Immature natural killer cell (primary cell): ENCODE measurements around the gene IL25. TPM values are rescaled to one million over a fixed set of nuclear protein-coding genes. Genes with fewer than 3 reads are reported as not detected.

ENCODE experiments used
- DNase-seq, 3 donors: peaks; one replicate each; pipeline ENCODE4 v3.0.0; 2022; ENCODE audit warnings: mixed read lengths in 1 of 3
- H3K27ac Mint-ChIP-seq, 6 donors: one replicate each; pipeline ENCODE4 v1.8.0; 2020; ENCODE audit warnings: mixed read lengths in 6 of 6, mild to moderate bottlenecking in 5 of 6, inconsistent platforms in 4 of 6, moderate library complexity in 3 of 6
- H3K27me3 Mint-ChIP-seq, 3 donors: one replicate each; pipeline ENCODE4 v1.8.0; 2020 to 2021; ENCODE audit warnings: low read depth in 3 of 3, mild to moderate bottlenecking in 3 of 3, mixed read lengths in 3 of 3, moderate library complexity in 3 of 3, inconsistent platforms in 1 of 3
- H3K36me3 Mint-ChIP-seq, 3 donors: one replicate each; pipeline ENCODE4 v1.8.0; 2020; ENCODE audit warnings: mixed read lengths in 3 of 3, inconsistent platforms in 2 of 3, mild to moderate bottlenecking in 2 of 3
- H3K4me1 Mint-ChIP-seq, 2 donors: one replicate each; pipeline ENCODE4 v1.8.0; 2020; ENCODE audit warnings: inconsistent platforms in 2 of 2, mild to moderate bottlenecking in 2 of 2, mixed read lengths in 2 of 2, moderate library complexity in 1 of 2
- H3K4me3 Mint-ChIP-seq, 5 donors: one replicate each; pipeline ENCODE4 v1.8.0; 2020; ENCODE audit warnings: mild to moderate bottlenecking in 5 of 5, mixed read lengths in 5 of 5, inconsistent platforms in 3 of 5, moderate library complexity in 3 of 5
- H3K9me3 Mint-ChIP-seq, 6 donors: one replicate each; pipeline ENCODE4 v1.8.0; 2020; ENCODE audit warnings: mild to moderate bottlenecking in 6 of 6, mixed read lengths in 6 of 6, inconsistent platforms in 4 of 6, moderate library complexity in 3 of 6
- polyA plus RNA-seq, 3 donors: library from polyadenylated mRNA; unstranded; fragments of 300-500 nt; fragmentation: Illumina TruSeq; gene quantifications; one replicate each; pipeline ENCODE4 v1.2.3, GENCODE V29; 2021

Gene IL25
- polyA plus RNA-seq, 3 donors from 2014 or later: not detected

DNA sequence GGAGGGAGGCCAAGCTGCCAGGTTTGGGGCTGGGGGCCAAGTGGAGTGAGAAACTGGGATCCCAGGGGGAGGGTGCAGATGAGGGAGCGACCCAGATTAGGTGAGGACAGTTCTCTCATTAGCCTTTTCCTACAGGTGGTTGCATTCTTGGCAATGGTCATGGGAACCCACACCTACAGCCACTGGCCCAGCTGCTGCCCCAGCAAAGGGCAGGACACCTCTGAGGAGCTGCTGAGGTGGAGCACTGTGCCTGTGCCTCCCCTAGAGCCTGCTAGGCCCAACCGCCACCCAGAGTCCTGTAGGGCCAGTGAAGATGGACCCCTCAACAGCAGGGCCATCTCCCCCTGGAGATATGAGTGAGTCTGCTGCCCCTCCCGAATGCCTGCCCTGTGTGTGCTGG is 432 bp downstream of the IL25 start:
- Mint-ChIP-seq H3K27me3 (peaks cover 0 to 2% (median 2%) of the 10 kb centered on the region in 3 donors), H3K36me3 (no peaks in the 10 kb centered on the region), H3K9me3 (no peaks in the 10 kb centered on the region), H3K4me1 (no peaks in the 10 kb centered on the region), H3K27ac (no peak overlapping the region), H3K4me3 (no peak overlapping the region)
- no peak for DNase-seq

- Mint-ChIP-seq H3K27me3 (peaks cover 0 to 5% (median 2%) of the 10 kb centered on the region in 3 donors), H3K36me3 (no peaks in the 10 kb centered on the region), H3K4me1 (no peaks in the 10 kb centered on the region), H3K9me3 (no peaks in the 10 kb centered on the region), H3K4me3 (no peak overlapping the region), H3K27ac (no peak overlapping the region)
- no peak for DNase-seq
Measured at GRCh38 chr14:23375527-23376251, 3.1 kb downstream of the IL25 start.

GRCh38 chr14:23376482-23377197 is 4.0 kb downstream of the IL25 start, which contains the start of gene CMTM5:
Gene CMTM5, plus strand, starts transcription at chr14:23377046. Its CDS starts 206 bp downstream, at chr14:23377252.
- Mint-ChIP-seq H3K27me3 (peaks cover 0 to 8% (median 1%) of the 10 kb centered on the region in 3 donors), H3K4me3 (no peak within 1 kb of the TSS), H3K4me1 (no peaks in the 10 kb centered on the region), H3K36me3 (no peaks in the 10 kb centered on the region), H3K27ac (no peak within 1 kb of the TSS), H3K9me3 (no peaks in the 10 kb centered on the region)
- DNase-seq: no peak

- Mint-ChIP-seq H3K4me3 (no peak overlapping the region), H3K36me3 (no peaks in the 10 kb centered on the region), H3K27me3 (peaks cover 1 to 7% (median 2%) of the 10 kb centered on the region in 3 donors), H3K9me3 (no peaks in the 10 kb centered on the region), H3K27ac (no peak overlapping the region), H3K4me1 (no peaks in the 10 kb centered on the region)
- DNase-seq: no peak
Measured at GRCh38 chr14:23377198-23377550, 4.6 kb downstream of the IL25 start.

DNA sequence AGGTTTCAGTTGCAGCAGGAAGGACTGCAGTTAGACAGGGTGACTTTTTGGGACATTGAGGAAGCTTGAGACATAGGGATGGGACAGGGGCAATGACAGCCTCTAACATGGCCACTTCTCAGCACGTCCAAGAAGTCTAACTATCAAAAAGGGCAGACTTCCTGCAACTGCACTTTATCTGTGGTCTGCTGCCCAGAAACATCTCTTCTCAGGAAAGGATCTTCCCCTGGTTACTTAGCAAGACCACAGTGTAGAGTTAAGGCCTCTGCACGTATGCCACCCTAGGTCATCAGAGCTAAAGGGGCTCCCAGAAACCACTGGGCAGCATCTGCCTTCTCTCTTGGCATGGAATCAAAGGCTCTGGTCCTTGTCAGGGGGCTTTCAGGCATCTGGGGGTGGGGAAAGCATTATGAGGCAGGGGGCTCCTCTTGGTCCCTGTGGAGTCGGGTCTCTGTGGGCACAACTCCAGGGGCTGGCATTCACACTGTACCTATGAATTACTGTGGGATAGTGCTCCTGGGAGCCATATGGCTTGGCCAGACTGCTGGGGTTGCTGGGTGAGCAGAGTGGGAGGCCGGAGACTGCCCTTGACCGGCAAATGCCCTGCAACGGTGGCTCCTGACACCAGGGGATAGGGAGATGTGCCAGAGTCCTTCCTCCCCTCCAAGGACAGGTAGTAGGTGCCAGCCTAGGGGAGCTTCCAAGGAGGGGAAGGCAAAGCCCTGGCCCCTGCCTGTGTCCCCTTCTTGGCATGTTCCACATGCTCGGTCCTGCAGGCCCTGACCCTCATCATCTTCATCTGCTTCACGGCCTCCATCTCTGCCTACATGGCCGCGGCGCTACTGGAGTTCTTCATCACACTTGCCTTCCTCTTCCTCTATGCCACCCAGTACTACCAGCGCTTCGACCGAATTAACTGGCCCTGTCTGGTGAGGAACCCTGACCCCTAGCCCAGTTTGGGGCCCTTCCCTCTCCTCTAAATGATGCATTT is 5.3 kb downstream of the IL25 start:
- no peak overlapping the region for H3K27ac Mint-ChIP-seq
- H3K36me3 Mint-ChIP-seq: no peaks in the 10 kb centered on the region
- H3K9me3 Mint-ChIP-seq: no peaks in the 10 kb centered on the region
- peaks cover 1 to 11% (median 2%) of the 10 kb centered on the region in 3 donors for H3K27me3 Mint-ChIP-seq
- H3K4me1 Mint-ChIP-seq: no peaks in the 10 kb centered on the region
- no peak overlapping the region for H3K4me3 Mint-ChIP-seq
- DNase-seq: no peak

- Mint-ChIP-seq H3K9me3 (no peaks in the 10 kb centered on the region), H3K27ac (no peak overlapping the region), H3K36me3 (no peaks in the 10 kb centered on the region), H3K4me3 (no peak overlapping the region), H3K27me3 (peaks cover 1 to 13% (median 2%) of the 10 kb centered on the region in 3 donors), H3K4me1 (no peaks in the 10 kb centered on the region)
- no peak for DNase-seq
Measured at GRCh38 chr14:23378612-23379220, 6.1 kb downstream of the IL25 start.

DNA sequence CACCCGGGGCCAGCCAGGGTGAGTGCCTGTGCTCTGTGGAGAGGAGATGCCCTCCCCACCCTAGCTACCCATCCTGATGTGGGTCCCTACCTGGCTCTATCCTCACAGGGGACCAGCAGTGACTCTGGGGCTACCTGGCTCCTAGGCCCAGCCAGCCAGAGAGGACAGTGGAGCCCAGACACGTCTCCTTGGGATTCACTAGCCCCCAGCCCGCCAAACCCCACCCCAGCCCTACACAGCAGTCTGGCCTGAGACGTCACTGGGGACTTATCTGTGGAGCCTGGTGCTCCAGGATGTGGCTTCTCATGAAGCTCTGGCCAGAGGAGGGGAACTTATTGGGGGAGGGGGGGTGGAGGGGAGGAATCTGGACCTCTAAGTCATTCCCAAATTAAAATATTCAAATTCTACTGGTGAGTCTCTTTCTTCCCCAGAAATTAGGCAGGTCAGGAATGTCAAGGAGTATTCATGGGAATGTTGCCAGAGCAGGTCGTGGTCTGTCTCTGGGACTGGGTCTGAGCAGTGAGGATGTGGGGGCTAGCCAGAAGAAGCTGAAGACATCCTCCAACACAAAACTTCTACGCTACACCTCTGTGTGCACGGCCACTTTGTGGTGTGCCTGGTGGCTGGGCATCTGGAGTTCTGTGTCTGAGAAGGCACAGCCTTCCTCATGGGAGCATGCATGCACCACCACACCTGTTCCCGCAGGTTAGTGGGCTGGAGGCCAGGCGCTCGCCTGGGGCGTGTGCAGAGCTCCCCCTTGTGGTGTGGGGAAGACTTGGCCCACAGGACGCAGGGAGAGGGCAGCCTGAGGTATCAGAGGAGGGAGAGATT is 7.0 kb downstream of the IL25 start:
- Mint-ChIP-seq H3K27me3 (peaks cover 2 to 13% (median 4%) of the 10 kb centered on the region in 3 donors), H3K27ac (no peak overlapping the region), H3K9me3 (no peaks in the 10 kb centered on the region), H3K4me1 (no peaks in the 10 kb centered on the region), H3K4me3 (no peak overlapping the region), H3K36me3 (no peaks in the 10 kb centered on the region)
- DNase-seq: peak; percentile 29 to 51 (median 44)

DNA sequence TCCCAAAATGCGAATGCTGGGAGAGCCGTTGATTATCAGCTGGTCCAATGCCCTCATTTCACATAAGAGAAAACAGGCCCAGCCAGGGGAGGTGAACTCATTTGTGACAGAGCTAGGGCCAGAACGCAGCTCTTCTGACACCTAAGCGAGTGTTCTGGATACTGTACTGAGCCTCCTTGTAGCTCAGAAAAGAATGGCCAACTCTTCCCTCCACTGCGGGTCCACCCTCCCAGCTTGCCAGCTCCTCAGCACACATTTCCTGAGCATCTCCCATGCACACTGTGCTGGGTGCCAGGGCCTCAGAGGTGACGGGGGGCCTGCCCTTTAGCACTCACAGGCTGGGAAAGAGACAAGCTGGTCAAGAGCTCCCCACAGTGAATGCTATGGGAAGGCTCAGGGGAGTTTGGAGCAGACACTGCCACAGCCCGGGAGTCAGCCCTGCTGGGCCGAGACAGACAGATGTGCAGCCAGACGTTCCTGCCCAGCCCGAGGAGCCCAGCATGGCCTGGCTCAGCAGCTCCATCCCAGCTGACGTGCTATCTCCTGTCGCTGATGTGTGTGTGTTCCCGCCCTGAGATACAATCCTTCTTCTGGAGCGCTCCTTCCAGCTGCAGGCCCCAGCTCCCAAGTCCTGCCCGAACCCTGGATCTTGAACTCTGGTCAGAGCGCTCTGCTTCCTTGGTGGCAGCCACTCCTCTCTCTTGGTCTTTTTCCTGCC is 7.7 kb downstream of the IL25 start:
- peaks cover 2 to 13% (median 4%) of the 10 kb centered on the region in 3 donors for H3K27me3 Mint-ChIP-seq
- H3K36me3 Mint-ChIP-seq: no peaks in the 10 kb centered on the region
- no peak for DNase-seq
- H3K4me3 Mint-ChIP-seq: no peak overlapping the region
- no peaks in the 10 kb centered on the region for H3K4me1 Mint-ChIP-seq
- no peak overlapping the region for H3K27ac Mint-ChIP-seq
- no peaks in the 10 kb centered on the region for H3K9me3 Mint-ChIP-seq

- no peak for DNase-seq
- Mint-ChIP-seq H3K27ac (no peak overlapping the region), H3K4me1 (no peaks in the 10 kb centered on the region), H3K4me3 (no peak overlapping the region), H3K27me3 (peaks cover 2 to 13% (median 4%) of the 10 kb centered on the region in 3 donors), H3K36me3 (no peaks in the 10 kb centered on the region), H3K9me3 (no peaks in the 10 kb centered on the region)
Measured at GRCh38 chr14:23380976-23381375, 8.4 kb downstream of the IL25 start.

DNA sequence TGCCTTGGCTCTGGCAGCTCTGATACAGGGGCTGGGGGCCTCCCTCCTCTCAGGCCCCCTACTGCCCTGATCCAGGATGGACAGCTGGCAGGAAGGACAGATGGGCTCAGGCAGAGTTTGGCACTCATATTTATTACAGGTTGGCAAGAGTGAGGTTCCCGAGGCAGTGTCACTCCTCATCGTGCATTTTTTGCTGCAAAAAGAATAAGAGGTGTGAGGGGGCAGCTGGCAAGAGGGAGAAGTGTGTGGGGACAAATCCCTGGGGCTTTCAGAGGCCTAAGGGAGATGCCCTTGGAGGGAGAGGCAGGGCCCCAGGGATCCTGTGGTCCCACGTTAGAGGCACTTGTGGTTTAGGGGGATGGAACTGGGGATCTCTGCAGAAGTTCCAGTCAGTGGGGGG is 9.3 kb downstream of the IL25 start:
- H3K9me3 Mint-ChIP-seq: no peaks in the 10 kb centered on the region
- DNase-seq: no peak
- H3K27me3 Mint-ChIP-seq: peaks cover 2 to 13% (median 4%) of the 10 kb centered on the region in 3 donors
- H3K36me3 Mint-ChIP-seq: no peaks in the 10 kb centered on the region
- no peaks in the 10 kb centered on the region for H3K4me1 Mint-ChIP-seq
- no peak overlapping the region for H3K4me3 Mint-ChIP-seq
- H3K27ac Mint-ChIP-seq: no peak overlapping the region

GRCh38 chr14:23382276-23382675 is 9.7 kb downstream of the IL25 start:
- Mint-ChIP-seq H3K27me3 (peaks cover 2 to 13% (median 4%) of the 10 kb centered on the region in 3 donors), H3K27ac (no peak overlapping the region), H3K9me3 (no peaks in the 10 kb centered on the region), H3K4me1 (no peaks in the 10 kb centered on the region), H3K36me3 (no peaks in the 10 kb centered on the region), H3K4me3 (no peak overlapping the region)
- no peak for DNase-seq

GRCh38 chr14:23382731-23383440 is 10.3 kb downstream of the IL25 start:
- Mint-ChIP-seq H3K36me3 (no peaks in the 10 kb centered on the region), H3K9me3 (no peaks in the 10 kb centered on the region), H3K4me1 (no peaks in the 10 kb centered on the region), H3K4me3 (no peak overlapping the region), H3K27me3 (peaks cover 2 to 17% (median 4%) of the 10 kb centered on the region in 3 donors), H3K27ac (no peak overlapping the region)
- DNase-seq: no peak
